HCT116 (cell line): ENCODE measurements around the gene GPHN.

Experiments used
- EZH2 ChIP-seq: fragments of 200-600 bp; sonication (generic); IDR thresholded peaks from 2 replicates; pipeline ENCODE4 v1.6.1; 2017; ENCODE audit warnings: antibody characterized with exemption, mixed run types
- EZH2phosphoT487 ChIP-seq: fragments of 200-600 bp; IDR thresholded peaks from 2 replicates; pipeline ENCODE4 v1.6.1; 2018; ENCODE audit warnings: antibody characterized with exemption, borderline replicate concordance
- POLR2A ChIP-seq: IDR thresholded peaks from 2 replicates; pipeline ENCODE4 v1.7.0; 2011; ENCODE audit warnings: borderline replicate concordance; ENCODE audit not compliant: insufficient read depth, insufficient read length; ENCODE audit errors: extremely low read depth
- POLR2AphosphoS5 ChIP-seq: IDR thresholded peaks from 2 replicates; pipeline ENCODE4 v1.6.1; 2011; ENCODE audit warnings: mild to moderate bottlenecking, low read depth, low read length, moderate library complexity
- SIN3A ChIP-seq: IDR thresholded peaks from 2 replicates; pipeline ENCODE4 v1.6.1; 2012; ENCODE audit warnings: low read depth
- TF ChIP-seq, protein P1 (sequence below), 3 experiments: fragments of 200-600 bp in 1 of 3; sonication (generic) in 1 of 3; IDR thresholded peaks in 2 of 3; conservative IDR thresholded peaks in 1 of 3; 2 replicates each; pipeline ENCODE4 v1.5.1; 2012 to 2017; ENCODE audit warnings: low read depth in 2 of 3, low read length in 2 of 3, antibody characterized with exemption in 1 of 3, borderline replicate concordance in 1 of 3, control low read depth in 1 of 3, mild to moderate bottlenecking in 1 of 3, mixed read lengths in 1 of 3, mixed run types in 1 of 3, moderate library complexity in 1 of 3; ENCODE audit not compliant: insufficient read depth in 1 of 3
- TF ChIP-seq, protein P2 (sequence below): IDR thresholded peaks from 2 replicates; pipeline ENCODE4 v1.6.1; 2012; ENCODE audit warnings: low read depth
- TF ChIP-seq, protein P3 (sequence below): IDR thresholded peaks from 2 replicates; pipeline ENCODE4 v1.6.1; 2012

DNA sequence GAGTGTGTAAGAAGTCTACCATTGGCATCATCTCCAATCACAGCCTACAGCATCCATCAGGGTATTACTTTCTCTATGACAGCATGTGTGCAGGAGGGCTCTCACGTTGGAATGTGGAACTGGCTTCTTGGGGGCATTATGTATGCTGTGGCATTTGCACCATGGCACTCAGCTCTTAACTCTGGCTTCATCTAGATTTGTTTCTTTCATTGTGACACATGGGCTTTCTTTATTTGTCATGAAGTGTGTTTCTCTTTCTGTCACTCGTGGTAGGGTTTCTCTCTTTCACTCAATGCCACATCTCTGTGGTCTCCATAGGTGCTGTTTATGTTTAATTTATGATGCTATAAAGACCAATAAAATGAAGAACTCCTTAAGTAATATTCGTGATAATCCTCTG, 490.1 kb downstream of the GPHN start:
- TF ChIP-seq EZH2phosphoT487 (no peak), SIN3A (no peak), POLR2AphosphoS5 (no peak), POLR2A (no peak), EZH2 (no peak)
- TF ChIP-seq, protein P1, sequence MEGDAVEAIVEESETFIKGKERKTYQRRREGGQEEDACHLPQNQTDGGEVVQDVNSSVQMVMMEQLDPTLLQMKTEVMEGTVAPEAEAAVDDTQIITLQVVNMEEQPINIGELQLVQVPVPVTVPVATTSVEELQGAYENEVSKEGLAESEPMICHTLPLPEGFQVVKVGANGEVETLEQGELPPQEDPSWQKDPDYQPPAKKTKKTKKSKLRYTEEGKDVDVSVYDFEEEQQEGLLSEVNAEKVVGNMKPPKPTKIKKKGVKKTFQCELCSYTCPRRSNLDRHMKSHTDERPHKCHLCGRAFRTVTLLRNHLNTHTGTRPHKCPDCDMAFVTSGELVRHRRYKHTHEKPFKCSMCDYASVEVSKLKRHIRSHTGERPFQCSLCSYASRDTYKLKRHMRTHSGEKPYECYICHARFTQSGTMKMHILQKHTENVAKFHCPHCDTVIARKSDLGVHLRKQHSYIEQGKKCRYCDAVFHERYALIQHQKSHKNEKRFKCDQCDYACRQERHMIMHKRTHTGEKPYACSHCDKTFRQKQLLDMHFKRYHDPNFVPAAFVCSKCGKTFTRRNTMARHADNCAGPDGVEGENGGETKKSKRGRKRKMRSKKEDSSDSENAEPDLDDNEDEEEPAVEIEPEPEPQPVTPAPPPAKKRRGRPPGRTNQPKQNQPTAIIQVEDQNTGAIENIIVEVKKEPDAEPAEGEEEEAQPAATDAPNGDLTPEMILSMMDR (IDR thresholded peaks at IDR 0.05 in 2 of 3, conservative IDR thresholded peaks at IDR 0.05 in 1 of 3; ENCODE audit: borderline replicate concordance in 1 of 3, insufficient read depth in 1 of 3, low read depth in 2 of 3, low read length in 2 of 3) = no peak
- TF ChIP-seq, protein P2, sequence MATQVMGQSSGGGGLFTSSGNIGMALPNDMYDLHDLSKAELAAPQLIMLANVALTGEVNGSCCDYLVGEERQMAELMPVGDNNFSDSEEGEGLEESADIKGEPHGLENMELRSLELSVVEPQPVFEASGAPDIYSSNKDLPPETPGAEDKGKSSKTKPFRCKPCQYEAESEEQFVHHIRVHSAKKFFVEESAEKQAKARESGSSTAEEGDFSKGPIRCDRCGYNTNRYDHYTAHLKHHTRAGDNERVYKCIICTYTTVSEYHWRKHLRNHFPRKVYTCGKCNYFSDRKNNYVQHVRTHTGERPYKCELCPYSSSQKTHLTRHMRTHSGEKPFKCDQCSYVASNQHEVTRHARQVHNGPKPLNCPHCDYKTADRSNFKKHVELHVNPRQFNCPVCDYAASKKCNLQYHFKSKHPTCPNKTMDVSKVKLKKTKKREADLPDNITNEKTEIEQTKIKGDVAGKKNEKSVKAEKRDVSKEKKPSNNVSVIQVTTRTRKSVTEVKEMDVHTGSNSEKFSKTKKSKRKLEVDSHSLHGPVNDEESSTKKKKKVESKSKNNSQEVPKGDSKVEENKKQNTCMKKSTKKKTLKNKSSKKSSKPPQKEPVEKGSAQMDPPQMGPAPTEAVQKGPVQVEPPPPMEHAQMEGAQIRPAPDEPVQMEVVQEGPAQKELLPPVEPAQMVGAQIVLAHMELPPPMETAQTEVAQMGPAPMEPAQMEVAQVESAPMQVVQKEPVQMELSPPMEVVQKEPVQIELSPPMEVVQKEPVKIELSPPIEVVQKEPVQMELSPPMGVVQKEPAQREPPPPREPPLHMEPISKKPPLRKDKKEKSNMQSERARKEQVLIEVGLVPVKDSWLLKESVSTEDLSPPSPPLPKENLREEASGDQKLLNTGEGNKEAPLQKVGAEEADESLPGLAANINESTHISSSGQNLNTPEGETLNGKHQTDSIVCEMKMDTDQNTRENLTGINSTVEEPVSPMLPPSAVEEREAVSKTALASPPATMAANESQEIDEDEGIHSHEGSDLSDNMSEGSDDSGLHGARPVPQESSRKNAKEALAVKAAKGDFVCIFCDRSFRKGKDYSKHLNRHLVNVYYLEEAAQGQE = no peak
- TF ChIP-seq, protein P3, sequence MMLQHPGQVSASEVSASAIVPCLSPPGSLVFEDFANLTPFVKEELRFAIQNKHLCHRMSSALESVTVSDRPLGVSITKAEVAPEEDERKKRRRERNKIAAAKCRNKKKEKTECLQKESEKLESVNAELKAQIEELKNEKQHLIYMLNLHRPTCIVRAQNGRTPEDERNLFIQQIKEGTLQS = no peak
